SK-N-MC (cell line): ENCODE results near the gene ACAD8.
"Not testable (repeated sequence)": the region's sequence is repeated elsewhere in the genome, so short reads cannot be mapped to it uniquely, and the experiment has no call there.

Experiments used
- DNase-seq: peaks from one replicate; pipeline ENCODE4 v3.0.0-alpha.2; 2011; ENCODE audit warnings: low read depth, low spot score
- H3K27ac ChIP-seq: fragments of 200-600 bp; sonication (generic); 2 replicates; pipeline ENCODE4 v1.5.1; 2016; ENCODE audit warnings: mixed run types
- H3K36me3 ChIP-seq: fragments of 200-600 bp; sonication (generic); 2 replicates; pipeline ENCODE4 v1.6.1; 2017; ENCODE audit warnings: antibody characterized with exemption, low read length, mixed read lengths; ENCODE audit not compliant: insufficient read depth
- H3K4me3 ChIP-seq: fragments of 200-600 bp; sonication (generic); 2 replicates; pipeline ENCODE4 v1.5.1; 2016
- H3K9ac ChIP-seq: fragments of 200-600 bp; sonication (generic); 2 replicates; pipeline ENCODE4 v1.8.0; 2017; ENCODE audit warnings: mixed run types, mixed read lengths; ENCODE audit not compliant: insufficient read length
- H3K9me3 ChIP-seq: fragments of 200-600 bp; sonication (generic); 2 replicates; pipeline ENCODE4 v1.6.1; 2017; ENCODE audit warnings: low read depth, mild to moderate bottlenecking, antibody characterized with exemption, low read length, moderate library complexity, mixed read lengths
- EZH2 ChIP-seq: fragments of 200-600 bp; sonication (generic); IDR thresholded peaks from one replicate; pipeline ENCODE4 v1.6.1; 2017; ENCODE audit warnings: antibody characterized with exemption
- FOXP2 ChIP-seq: optimal IDR thresholded peaks from 2 replicates; pipeline ENCODE3; 2011; ENCODE audit warnings: mild to moderate bottlenecking, moderate library complexity; ENCODE audit not compliant: insufficient read depth; ENCODE audit errors: extremely low read length, control extremely low read depth
- POLR2AphosphoS5 ChIP-seq: IDR thresholded peaks from 2 replicates; pipeline ENCODE4 v1.6.1; 2012; ENCODE audit warnings: mild to moderate bottlenecking, low read depth, low read length, borderline replicate concordance

ACAD8 gene

GRCh38 chr11:134246100-134246499 is 7.3 kb upstream of the ACAD8 start:
- DNase-seq = no peak
- H3K9me3 ChIP-seq = no peaks in the 10 kb centered on the region
- H3K9ac ChIP-seq = no peak overlapping the region
- H3K27ac ChIP-seq = no peak overlapping the region
- TF ChIP-seq POLR2AphosphoS5 = no peak
- no peak for TF ChIP-seq FOXP2
- TF ChIP-seq EZH2 = no peak
- peaks cover 59% of the 10 kb centered on the region; the same call in 1 of the 2 replicates for H3K36me3 ChIP-seq
- H3K4me3 ChIP-seq = no peak overlapping the region

- Histone ChIP-seq H3K9me3 (no peaks in the 10 kb centered on the region), H3K4me3 (no peak overlapping the region), H3K27ac (no peak overlapping the region), H3K36me3 (peaks cover 59% of the 10 kb centered on the region; the same call in 1 of the 2 replicates), H3K9ac (no peak overlapping the region)
- TF ChIP-seq POLR2AphosphoS5 = no peak
- no peak for TF ChIP-seq EZH2
- no peak for TF ChIP-seq FOXP2
- no peak for DNase-seq
These were observed 6.7 kb upstream of the ACAD8 start for GRCh38 chr11:134246678-134247077.

GRCh38 chr11:134248910-134249480 is 4.4 kb upstream of the ACAD8 start:
- H3K4me3 ChIP-seq = no peak overlapping the region
- peaks cover 49% of the 10 kb centered on the region; the same call in 1 of the 2 replicates for H3K36me3 ChIP-seq
- H3K9ac ChIP-seq = no peak overlapping the region

GRCh38 chr11:134250246-134250645 is 3.1 kb upstream of the ACAD8 start:
- DNase-seq = no peak
- TF ChIP-seq FOXP2 = no peak
- TF ChIP-seq POLR2AphosphoS5 = no peak
- no peak for TF ChIP-seq EZH2
- no peak overlapping the region for H3K4me3 ChIP-seq
- H3K9ac ChIP-seq = no peak overlapping the region
- H3K27ac ChIP-seq = no peak overlapping the region
- H3K9me3 ChIP-seq = no peaks in the 10 kb centered on the region
- H3K36me3 ChIP-seq = peaks cover 36% of the 10 kb centered on the region; the same call in 1 of the 2 replicates

More at GRCh38 chr11:134248910-134249480, 4.4 kb upstream of the ACAD8 start:
- DNase-seq = no peak
- Histone ChIP-seq H3K9me3 (no peaks in the 10 kb centered on the region), H3K27ac (no peak overlapping the region)
- TF ChIP-seq EZH2 = no peak

GRCh38 chr11:134250675-134251074 is 2.7 kb upstream of the ACAD8 start:
- Histone ChIP-seq H3K9me3 (no peaks in the 10 kb centered on the region), H3K9ac (no peak overlapping the region), H3K4me3 (no peak overlapping the region), H3K36me3 (peaks cover 32% of the 10 kb centered on the region; the same call in 1 of the 2 replicates), H3K27ac (no peak overlapping the region)
- no peak for TF ChIP-seq FOXP2
- no peak for TF ChIP-seq POLR2AphosphoS5
- TF ChIP-seq EZH2 = no peak
- no peak for DNase-seq

GRCh38 chr11:134252346-134253187 is 801 bp upstream of the ACAD8 start:
- TF ChIP-seq POLR2AphosphoS5 (no peak), FOXP2 (no peak), EZH2 (no peak)
- no peak for DNase-seq
- peaks cover 27% of the 10 kb centered on the region; the same call in 1 of the 2 replicates for H3K36me3 ChIP-seq
- no peak overlapping the region for H3K27ac ChIP-seq
- H3K9me3 ChIP-seq = no peaks in the 10 kb centered on the region
- peak overlapping the region; percentile 63 for H3K9ac ChIP-seq
- H3K4me3 ChIP-seq = peak overlapping the region; percentile 93

GRCh38 chr11:134254433-134255183 is 1.2 kb downstream of the ACAD8 start:
- Histone ChIP-seq H3K36me3 (peaks cover 23% of the 10 kb centered on the region; the same call in 1 of the 2 replicates), H3K9me3 (no peaks in the 10 kb centered on the region), H3K9ac (peak overlapping the region; percentile 81), H3K27ac (no peak overlapping the region), H3K4me3 (peak overlapping the region; percentile 93)
- TF ChIP-seq POLR2AphosphoS5 (no peak), FOXP2 (no peak), EZH2 (no peak)
- DNase-seq = no peak

GRCh38 chr11:134255184-134255561 is 1.8 kb downstream of the ACAD8 start:
- H3K4me3 ChIP-seq, H3K9me3 ChIP-seq, H3K27ac ChIP-seq, H3K9ac ChIP-seq, DNase-seq: not testable (repeated sequence)
- peaks cover 22% of the 10 kb centered on the region; the same call in 1 of the 2 replicates for H3K36me3 ChIP-seq
